ENCODE measurements around the gene CERS6. TPM values are rescaled to one million over a fixed set of nuclear protein-coding genes. Genes with fewer than 3 reads are reported as not detected.

The CERS6 gene
- total RNA-seq, 1 experiment from 2014 or later, result 30.3 TPM

DNA sequence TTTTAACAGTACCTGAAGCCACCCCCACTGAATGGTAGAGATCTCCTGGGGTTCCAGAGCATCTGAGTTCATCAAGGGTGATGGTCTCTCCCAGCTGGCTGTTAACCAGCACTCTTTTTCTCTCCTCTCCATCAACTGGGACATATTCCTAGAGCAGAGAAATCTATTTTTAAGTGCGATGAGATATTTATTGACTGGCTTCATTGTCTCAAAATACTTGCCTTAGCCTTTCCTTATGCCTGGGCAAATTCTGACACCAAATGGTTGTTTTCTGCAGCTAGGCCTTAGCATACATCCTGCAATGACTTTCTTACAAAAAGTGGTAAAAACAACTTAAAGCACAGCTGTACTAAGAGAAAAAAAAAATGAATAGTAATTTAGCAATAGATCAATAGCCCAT, 365.9 kb downstream of the CERS6 start:
- DNase-seq (ENCODE audit: low read depth, low spot score) (no peak), ATAC-seq (no peak)
- Histone ChIP-seq H3K27me3 (ENCODE audit: control insufficient read depth, insufficient read depth, low read length) (no peaks in the 10 kb centered on the region), H3K9me3 (ENCODE audit: control insufficient read depth, insufficient read depth, low read depth, low read length) (no peaks in the 10 kb centered on the region), H3K4me3 (ENCODE audit: low read depth in 2 of 2, low read length in 2 of 2) (no peak overlapping the region), H3K4me1 (ENCODE audit: control insufficient read depth, insufficient read depth, low read length) (no peaks in the 10 kb centered on the region), H3K27ac (ENCODE audit: low read length) (no peak overlapping the region), H3K36me3 (ENCODE audit: control insufficient read depth, insufficient read depth, low read length) (no peaks in the 10 kb centered on the region)
- CTCF ChIA-PET, result no interaction called here
- POLR2A ChIA-PET, result no interaction called here
- intact Hi-C loops (cut with micrococcal nuclease; ENCODE audit: unreplicated experiment), result no loop called here
- no TSS peak for BruUV-seq (replicated peaks)
- in situ Hi-C loops (cut with HindIII; ENCODE audit: low pct_unique_long_range_greater_than_20kb, low sequenced_read_pairs), result no loop called here
- TF ChIP-seq, protein P1, sequence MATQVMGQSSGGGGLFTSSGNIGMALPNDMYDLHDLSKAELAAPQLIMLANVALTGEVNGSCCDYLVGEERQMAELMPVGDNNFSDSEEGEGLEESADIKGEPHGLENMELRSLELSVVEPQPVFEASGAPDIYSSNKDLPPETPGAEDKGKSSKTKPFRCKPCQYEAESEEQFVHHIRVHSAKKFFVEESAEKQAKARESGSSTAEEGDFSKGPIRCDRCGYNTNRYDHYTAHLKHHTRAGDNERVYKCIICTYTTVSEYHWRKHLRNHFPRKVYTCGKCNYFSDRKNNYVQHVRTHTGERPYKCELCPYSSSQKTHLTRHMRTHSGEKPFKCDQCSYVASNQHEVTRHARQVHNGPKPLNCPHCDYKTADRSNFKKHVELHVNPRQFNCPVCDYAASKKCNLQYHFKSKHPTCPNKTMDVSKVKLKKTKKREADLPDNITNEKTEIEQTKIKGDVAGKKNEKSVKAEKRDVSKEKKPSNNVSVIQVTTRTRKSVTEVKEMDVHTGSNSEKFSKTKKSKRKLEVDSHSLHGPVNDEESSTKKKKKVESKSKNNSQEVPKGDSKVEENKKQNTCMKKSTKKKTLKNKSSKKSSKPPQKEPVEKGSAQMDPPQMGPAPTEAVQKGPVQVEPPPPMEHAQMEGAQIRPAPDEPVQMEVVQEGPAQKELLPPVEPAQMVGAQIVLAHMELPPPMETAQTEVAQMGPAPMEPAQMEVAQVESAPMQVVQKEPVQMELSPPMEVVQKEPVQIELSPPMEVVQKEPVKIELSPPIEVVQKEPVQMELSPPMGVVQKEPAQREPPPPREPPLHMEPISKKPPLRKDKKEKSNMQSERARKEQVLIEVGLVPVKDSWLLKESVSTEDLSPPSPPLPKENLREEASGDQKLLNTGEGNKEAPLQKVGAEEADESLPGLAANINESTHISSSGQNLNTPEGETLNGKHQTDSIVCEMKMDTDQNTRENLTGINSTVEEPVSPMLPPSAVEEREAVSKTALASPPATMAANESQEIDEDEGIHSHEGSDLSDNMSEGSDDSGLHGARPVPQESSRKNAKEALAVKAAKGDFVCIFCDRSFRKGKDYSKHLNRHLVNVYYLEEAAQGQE (IDR thresholded peaks at IDR 0.05; ENCODE audit: insufficient read depth in 1 of 2, low read depth in 2 of 2, low read length in 1 of 2), result no peak
- TF ChIP-seq CTCF (IDR thresholded peaks at IDR 0.05) (no peak), SIN3A (IDR thresholded peaks at IDR 0.05; ENCODE audit: borderline replicate concordance, insufficient read depth, low read depth, low read length) (no peak), TCF7L2 (IDR thresholded peaks at IDR 0.05; ENCODE audit: low read depth, low read length) (no peak), POLR2AphosphoS5 (IDR thresholded peaks at IDR 0.05; ENCODE audit: low read depth, low read length) (no peak)

Small RNA genes lying within 50 kb of the gene (microRNA-seq; reads per million reads assigned to microRNA genes)
- gene MIR4774 (ENCODE audit: unreplicated experiment), result not detected

Other genes starting within 250 kb of the CERS6 start
- gene STK39, start 208.7 kb upstream of the CERS6 start, total RNA-seq (2021; ENCODE audit: unreplicated experiment), result 14.0 TPM